Hepatocyte (in vitro differentiated cells): ENCODE data around the gene GDPD5. TPM values are rescaled to one million over a fixed set of nuclear protein-coding genes. Genes with fewer than 3 reads are reported as not detected.

Source experiments
- DNase-seq: peaks from one replicate; pipeline ENCODE4 v3.0.0-alpha.2; 2016; ENCODE audit warnings: low spot score
- H2AFZ ChIP-seq: fragments of 200-600 bp; sonication (generic); 2 replicates; pipeline ENCODE4 v1.6.0; 2016; ENCODE audit warnings: antibody characterized with exemption, mild to moderate bottlenecking
- H3K27ac ChIP-seq: fragments of 200-600 bp; sonication (generic); 2 replicates; pipeline ENCODE4 v1.5.1; 2016; ENCODE audit warnings: mild to moderate bottlenecking
- H3K27me3 ChIP-seq: fragments of 200-600 bp; sonication (generic); 2 replicates; pipeline ENCODE4 v1.6.1; 2016
- H3K36me3 ChIP-seq: fragments of 200-600 bp; sonication (generic); replicated peaks from 2 replicates; pipeline ENCODE4 v1.5.1; 2016; ENCODE audit warnings: low read depth; ENCODE audit not compliant: insufficient read depth
- H3K4me1 ChIP-seq: fragments of 200-600 bp; sonication (generic); 2 replicates; pipeline ENCODE4 v1.5.1; 2016; ENCODE audit warnings: mild to moderate bottlenecking, moderate library complexity; ENCODE audit not compliant: insufficient read depth
- H3K4me2 ChIP-seq: fragments of 200-600 bp; sonication (generic); 2 replicates; pipeline ENCODE4 v1.6.0; 2016
- H3K4me3 ChIP-seq: fragments of 200-600 bp; sonication (generic); 2 replicates; pipeline ENCODE4 v1.5.1; 2016; ENCODE audit warnings: mild to moderate bottlenecking
- H3K79me2 ChIP-seq: fragments of 200-600 bp; sonication (generic); 2 replicates; pipeline ENCODE4 v1.6.0; 2017; ENCODE audit warnings: mild to moderate bottlenecking
- H3K9me2 ChIP-seq: fragments of 200-600 bp; sonication (generic); replicated peaks from 2 replicates; pipeline ENCODE4 v1.6.0; 2017; ENCODE audit warnings: mild to moderate bottlenecking; ENCODE audit not compliant: insufficient read depth
- H3K9me3 ChIP-seq: fragments of 200-600 bp; sonication (generic); 2 replicates; pipeline ENCODE4 v1.5.1; 2016; ENCODE audit warnings: low read depth, mild to moderate bottlenecking
- H4K20me1 ChIP-seq: fragments of 200-600 bp; sonication (generic); 2 replicates; pipeline ENCODE4 v1.6.0; 2016; ENCODE audit warnings: mild to moderate bottlenecking; ENCODE audit not compliant: insufficient read depth, poor library complexity, severe bottlenecking
- CTCF ChIP-seq: fragments of 200-600 bp; sonication (generic); IDR thresholded peaks from 2 replicates; pipeline ENCODE4 v1.5.1; 2016; ENCODE audit warnings: antibody characterized with exemption, mild to moderate bottlenecking; ENCODE audit not compliant: poor library complexity
- EZH2 ChIP-seq: fragments of 200-600 bp; sonication (generic); IDR thresholded peaks from 2 replicates; pipeline ENCODE4 v1.6.1; 2016; ENCODE audit warnings: antibody characterized with exemption, mild to moderate bottlenecking, borderline replicate concordance
- EZH2phosphoT487 ChIP-seq: fragments of 200-600 bp; sonication (generic); IDR thresholded peaks from one replicate; pipeline ENCODE4 v1.6.1; 2018; ENCODE audit warnings: antibody characterized with exemption, mild to moderate bottlenecking, low read depth, moderate library complexity; ENCODE audit not compliant: unreplicated experiment, severe bottlenecking
- WGBS: methylation state at CpG from one replicate; pipeline ENCODE4 v1.1.6; 2016; ENCODE audit warnings: low lambda C conversion rate; ENCODE audit errors: missing lambda C conversion rate; 5-methylcytosine and 5-hydroxymethylcytosine counted together
- polyA plus RNA-seq: library from polyadenylated mRNA; unstranded; fragments of >200 nt; fragmentation: Nextera tagmentation; extraction: Ambion mirVana; gene quantifications from 2 replicates; pipeline ENCODE4 v1.2.1, GENCODE V29; 2016
- total RNA-seq: library from RNA; depleted of rRNA; stranded (reverse); fragments of >200 nt; gene quantifications from 2 replicates; pipeline ENCODE4 v1.2.3, GENCODE V29; 2014

GDPD5 gene
- total and polyA plus RNA-seq, 2 experiments from 2014 or later, result 5.2 to 8.9 TPM

GRCh38 chr11:75562836-75563484 lies 37.2 kb upstream of the GDPD5 start:
- Histone ChIP-seq H3K4me2 (peak overlapping the region; percentile 92), H3K27ac (peak overlapping the region; percentile 99), H3K79me2 (peaks cover 57% of the 10 kb centered on the region), H3K4me3 (peak overlapping the region; percentile 89), H2AFZ (no peak overlapping the region), H4K20me1 (peaks cover 39% of the 10 kb centered on the region), H3K9me3 (no peaks in the 10 kb centered on the region), H3K27me3 (no peaks in the 10 kb centered on the region), H3K36me3 (no peaks in the 10 kb centered on the region), H3K9me2 (no peaks in the 10 kb centered on the region), H3K4me1 (peaks cover 50% of the 10 kb centered on the region)
- DNase-seq, result peak; percentile 80
- WGBS, result 1% methylated on average over 16 of the region's 16 CpGs
- TF ChIP-seq EZH2phosphoT487, result no peak
- no peak for TF ChIP-seq EZH2
- no peak for TF ChIP-seq CTCF

GRCh38 chr11:75562048-75562835 lies 36.5 kb upstream of the GDPD5 start, which contains the start of gene SERPINH1:
Gene SERPINH1 (plus strand): TSS chr11:75562253. CDS start chr11:75566350, 4,097 bp downstream.
- H2AFZ ChIP-seq, result peak within 1 kb of the TSS; percentile 45
- peaks cover 57% of the 10 kb centered on the region for H3K4me1 ChIP-seq
- peak within 1 kb of the TSS; percentile 99 for H3K27ac ChIP-seq
- H3K79me2 ChIP-seq, result peaks cover 49% of the 10 kb centered on the region
- no peaks in the 10 kb centered on the region for H3K36me3 ChIP-seq
- WGBS, result 2% methylated on average over 31 of the region's 51 CpGs
- peak; percentile 93 for DNase-seq
- no peaks in the 10 kb centered on the region for H3K27me3 ChIP-seq
- TF ChIP-seq EZH2phosphoT487, result no peak
- no peaks in the 10 kb centered on the region for H3K9me2 ChIP-seq
- H3K4me3 ChIP-seq, result peak within 1 kb of the TSS; percentile 89
- H3K4me2 ChIP-seq, result peak within 1 kb of the TSS; percentile 92
- peaks cover 31% of the 10 kb centered on the region for H4K20me1 ChIP-seq
- H3K9me3 ChIP-seq, result no peaks in the 10 kb centered on the region

GRCh38 chr11:75561426-75562047 lies 35.8 kb upstream of the GDPD5 start:
- TF ChIP-seq CTCF (no peak), EZH2phosphoT487 (no peak), EZH2 (no peak)
- Histone ChIP-seq H3K4me3 (peak overlapping the region; percentile 89), H3K36me3 (no peaks in the 10 kb centered on the region), H3K9me2 (no peaks in the 10 kb centered on the region), H4K20me1 (peaks cover 24% of the 10 kb centered on the region), H3K4me1 (peaks cover 60% of the 10 kb centered on the region), H3K27ac (peak overlapping the region; percentile 99), H3K4me2 (peak overlapping the region; percentile 92), H2AFZ (peak overlapping the region; percentile 45), H3K79me2 (peaks cover 42% of the 10 kb centered on the region), H3K9me3 (no peaks in the 10 kb centered on the region), H3K27me3 (no peaks in the 10 kb centered on the region)
- 30% methylated on average over 10 of the region's 21 CpGs for WGBS
- DNase-seq, result no peak
